Hepatocyte (in vitro differentiated cells): ENCODE results near the gene NRP1.

Source experiments
- EZH2 ChIP-seq: fragments of 200-600 bp; sonication (generic); IDR thresholded peaks from 2 replicates; pipeline ENCODE4 v1.6.1; 2016; ENCODE audit warnings: antibody characterized with exemption, mild to moderate bottlenecking, borderline replicate concordance
- EZH2phosphoT487 ChIP-seq: fragments of 200-600 bp; sonication (generic); IDR thresholded peaks from one replicate; pipeline ENCODE4 v1.6.1; 2018; ENCODE audit warnings: antibody characterized with exemption, mild to moderate bottlenecking, low read depth, moderate library complexity; ENCODE audit not compliant: unreplicated experiment, severe bottlenecking
- TF ChIP-seq, protein P1 (sequence below): fragments of 200-600 bp; sonication (generic); IDR thresholded peaks from 2 replicates; pipeline ENCODE4 v1.5.1; 2016; ENCODE audit warnings: antibody characterized with exemption, mild to moderate bottlenecking; ENCODE audit not compliant: poor library complexity

- TF ChIP-seq EZH2, result no peak
- TF ChIP-seq, protein P1, sequence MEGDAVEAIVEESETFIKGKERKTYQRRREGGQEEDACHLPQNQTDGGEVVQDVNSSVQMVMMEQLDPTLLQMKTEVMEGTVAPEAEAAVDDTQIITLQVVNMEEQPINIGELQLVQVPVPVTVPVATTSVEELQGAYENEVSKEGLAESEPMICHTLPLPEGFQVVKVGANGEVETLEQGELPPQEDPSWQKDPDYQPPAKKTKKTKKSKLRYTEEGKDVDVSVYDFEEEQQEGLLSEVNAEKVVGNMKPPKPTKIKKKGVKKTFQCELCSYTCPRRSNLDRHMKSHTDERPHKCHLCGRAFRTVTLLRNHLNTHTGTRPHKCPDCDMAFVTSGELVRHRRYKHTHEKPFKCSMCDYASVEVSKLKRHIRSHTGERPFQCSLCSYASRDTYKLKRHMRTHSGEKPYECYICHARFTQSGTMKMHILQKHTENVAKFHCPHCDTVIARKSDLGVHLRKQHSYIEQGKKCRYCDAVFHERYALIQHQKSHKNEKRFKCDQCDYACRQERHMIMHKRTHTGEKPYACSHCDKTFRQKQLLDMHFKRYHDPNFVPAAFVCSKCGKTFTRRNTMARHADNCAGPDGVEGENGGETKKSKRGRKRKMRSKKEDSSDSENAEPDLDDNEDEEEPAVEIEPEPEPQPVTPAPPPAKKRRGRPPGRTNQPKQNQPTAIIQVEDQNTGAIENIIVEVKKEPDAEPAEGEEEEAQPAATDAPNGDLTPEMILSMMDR, result no peak
- no peak for TF ChIP-seq EZH2phosphoT487
Observed at GRCh38 chr10:33132626-33133025, 201.8 kb downstream of the NRP1 start.
